GM19238 (cell line): ENCODE measurements around the gene C17orf67.

Source experiments
- DNase-seq: peaks from one replicate; pipeline ENCODE4 v3.0.0; 2011; ENCODE audit warnings: low spot score; ENCODE audit not compliant: insufficient read length

Gene C17orf67

DNA sequence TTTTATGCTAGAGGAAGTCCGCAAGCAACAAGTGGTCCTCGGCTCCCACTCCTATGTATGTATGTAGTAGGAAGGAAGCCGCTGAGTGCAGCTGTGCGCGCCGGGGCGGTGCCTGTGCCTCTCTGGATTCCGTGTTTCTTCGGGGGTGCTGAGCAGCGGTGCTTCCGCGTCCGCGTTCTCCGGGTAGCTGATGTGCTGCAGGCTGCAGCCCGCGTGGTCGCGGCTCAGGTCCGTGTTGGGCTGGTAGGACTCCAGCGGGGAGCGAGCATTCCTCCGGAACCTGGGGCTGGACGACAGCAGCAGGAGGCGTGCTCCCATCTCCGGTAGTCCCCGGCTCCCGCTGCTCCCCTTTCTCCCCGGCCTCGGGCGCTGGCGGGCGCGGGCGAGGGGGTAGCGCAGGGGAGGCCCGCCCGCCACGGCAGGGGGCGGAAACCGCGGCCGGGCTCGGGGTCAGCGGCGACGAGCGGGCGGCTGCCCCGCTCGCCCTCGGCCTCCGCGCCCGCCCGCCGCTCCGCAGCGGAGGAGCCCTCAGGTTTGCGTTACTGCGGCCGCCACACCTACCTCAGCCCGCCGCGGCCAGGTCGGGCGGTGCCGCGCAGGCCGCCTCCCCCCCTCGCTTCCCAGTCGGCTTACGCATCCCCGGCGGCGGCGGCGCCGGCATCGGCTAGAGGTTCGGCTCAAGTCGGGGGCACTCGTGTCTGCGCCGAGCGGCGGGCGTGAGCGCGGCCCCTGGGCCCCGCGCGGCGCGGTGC, 487 bp downstream of the C17orf67 start:
- peak; percentile 63 for DNase-seq

- no peak for DNase-seq
These were observed 1.3 kb downstream of the C17orf67 start for GRCh38 chr17:56832446-56832845.

GRCh38 chr17:56831369-56832095, 2.2 kb downstream of the C17orf67 start:
- no peak for DNase-seq

GRCh38 chr17:56830726-56831368, 2.9 kb downstream of the C17orf67 start:
- DNase-seq, result no peak

- no peak for DNase-seq
These were observed 6.9 kb downstream of the C17orf67 start for GRCh38 chr17:56826611-56827414.

DNA sequence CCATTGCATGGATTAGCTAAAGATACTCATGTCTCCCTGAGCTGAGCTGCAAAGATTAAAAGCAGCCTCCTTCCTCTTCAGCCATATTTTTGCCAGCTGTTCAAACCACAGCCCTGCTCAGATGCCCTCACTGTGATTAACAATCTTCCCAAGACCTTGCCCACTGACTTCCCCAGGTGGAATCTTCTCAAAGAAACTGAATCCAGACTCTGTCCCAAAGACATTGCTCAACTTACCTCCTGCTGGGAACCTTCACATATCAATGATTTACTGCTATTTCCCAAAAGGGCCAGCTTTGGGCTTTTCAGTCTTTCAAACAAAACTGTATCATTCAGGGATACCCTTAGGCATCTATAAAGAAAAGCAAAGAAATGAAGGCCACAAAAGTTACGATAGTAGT, 9.2 kb downstream of the C17orf67 start:
- DNase-seq, result no peak

DNA sequence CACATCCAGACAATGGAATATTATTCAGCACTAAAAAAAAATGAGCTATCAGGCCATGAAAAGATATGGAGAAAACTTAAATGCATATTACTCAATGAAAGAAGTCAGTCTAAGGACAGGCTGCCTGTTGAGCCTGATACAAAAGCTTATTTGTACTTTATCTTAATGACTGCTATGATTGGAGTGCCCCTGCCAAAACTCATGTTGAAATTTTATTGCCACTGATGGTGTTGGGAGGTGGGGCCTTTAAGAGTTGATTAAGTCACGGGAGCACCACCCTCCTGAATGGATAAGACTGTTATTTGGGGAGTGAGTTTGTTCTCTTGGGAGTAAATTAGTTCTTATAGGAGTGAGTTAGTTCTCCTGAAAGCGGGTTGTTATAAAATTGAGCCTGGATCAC, 9.9 kb downstream of the C17orf67 start:
- DNase-seq, result no peak

- DNase-seq, result no peak
These were observed 11.0 kb downstream of the C17orf67 start for GRCh38 chr17:56822725-56823124.

GRCh38 chr17:56821847-56822534, 11.7 kb downstream of the C17orf67 start:
- no peak for DNase-seq

DNA sequence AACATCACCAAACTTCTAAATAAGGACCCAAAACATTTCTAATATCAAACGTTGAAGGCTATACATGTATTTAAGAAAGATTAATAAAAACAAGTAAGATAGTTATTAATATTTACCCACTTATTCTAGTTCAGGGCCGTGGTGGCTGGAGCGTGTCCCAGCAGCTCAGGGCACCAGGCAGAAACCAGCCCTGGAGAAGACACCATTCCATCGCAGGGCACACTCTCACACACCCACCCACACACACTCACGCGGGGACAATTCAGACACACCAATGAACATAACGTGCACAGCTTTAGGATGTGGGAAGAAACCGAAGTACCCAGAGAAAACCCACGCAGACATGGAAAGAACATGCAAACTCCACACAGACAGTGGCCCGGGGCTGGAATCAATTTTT, 13.5 kb downstream of the C17orf67 start:
- no peak for DNase-seq

GRCh38 chr17:56819431-56820145, 14.1 kb downstream of the C17orf67 start:
- DNase-seq, result peak; percentile 65

DNA sequence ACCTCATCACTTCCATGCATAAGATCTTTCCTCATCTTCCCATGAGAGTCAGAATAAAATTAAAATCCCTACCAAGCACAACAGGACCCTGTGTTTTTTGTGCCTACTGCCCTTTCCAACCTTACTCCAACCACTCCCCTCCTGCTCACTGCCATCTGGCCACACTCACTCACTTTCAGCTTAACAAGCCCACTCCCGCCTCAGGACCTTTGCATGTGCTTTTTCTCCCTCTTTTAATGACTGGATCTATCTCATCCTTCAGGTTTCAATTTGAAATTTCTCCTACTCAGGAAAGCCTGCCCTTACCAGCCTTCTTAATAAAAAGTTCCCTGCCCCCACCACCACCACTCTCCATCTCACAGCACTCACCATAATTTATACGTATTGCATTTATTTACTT, 14.7 kb downstream of the C17orf67 start:
- no peak for DNase-seq

- no peak for DNase-seq
These were observed 16.7 kb downstream of the C17orf67 start for GRCh38 chr17:56817066-56817465.

DNA sequence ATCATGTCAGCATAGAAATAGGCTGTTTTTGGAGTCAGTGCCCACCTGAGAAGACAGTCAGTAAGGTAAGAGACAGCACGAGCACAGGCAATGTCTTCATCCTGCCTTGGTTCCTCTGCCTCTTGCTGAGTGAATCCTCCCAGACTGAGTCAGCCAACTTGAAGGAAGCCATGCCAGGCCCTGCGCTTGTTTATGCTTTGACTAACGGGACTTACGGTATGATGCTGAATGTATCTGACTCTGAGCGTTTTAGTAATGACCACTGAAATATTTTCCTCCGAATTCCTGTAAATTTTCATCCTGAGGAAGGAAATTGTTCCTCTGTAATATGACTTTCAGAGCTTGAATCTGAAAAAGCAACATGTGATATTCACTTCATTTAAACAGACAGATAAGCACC, 18.0 kb downstream of the C17orf67 start:
- DNase-seq, result no peak

DNA sequence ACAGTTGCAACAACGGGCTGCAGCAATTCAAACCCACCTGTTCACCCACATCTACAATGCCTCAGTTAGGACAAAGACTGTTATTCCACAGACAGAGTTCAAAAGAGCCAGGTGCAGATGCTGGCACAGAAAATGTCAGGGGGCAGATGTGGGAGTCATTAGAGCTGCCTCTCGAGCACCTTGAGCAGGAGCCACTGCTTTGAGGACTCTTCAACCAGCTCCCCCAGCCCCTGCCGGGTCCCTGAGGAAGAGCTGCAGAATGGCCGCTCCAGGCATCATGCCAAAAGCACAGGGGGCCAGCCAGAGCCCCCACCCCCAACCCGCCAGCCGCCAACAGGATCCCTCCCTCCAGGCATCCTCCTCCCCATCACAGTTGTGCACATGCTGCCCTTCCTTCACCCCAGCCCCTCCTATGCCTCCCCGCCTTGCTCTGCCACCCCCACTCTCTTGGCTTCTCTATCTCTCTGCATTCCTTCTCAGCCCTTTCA, 20.8 kb downstream of the C17orf67 start:
- DNase-seq, result no peak

DNA sequence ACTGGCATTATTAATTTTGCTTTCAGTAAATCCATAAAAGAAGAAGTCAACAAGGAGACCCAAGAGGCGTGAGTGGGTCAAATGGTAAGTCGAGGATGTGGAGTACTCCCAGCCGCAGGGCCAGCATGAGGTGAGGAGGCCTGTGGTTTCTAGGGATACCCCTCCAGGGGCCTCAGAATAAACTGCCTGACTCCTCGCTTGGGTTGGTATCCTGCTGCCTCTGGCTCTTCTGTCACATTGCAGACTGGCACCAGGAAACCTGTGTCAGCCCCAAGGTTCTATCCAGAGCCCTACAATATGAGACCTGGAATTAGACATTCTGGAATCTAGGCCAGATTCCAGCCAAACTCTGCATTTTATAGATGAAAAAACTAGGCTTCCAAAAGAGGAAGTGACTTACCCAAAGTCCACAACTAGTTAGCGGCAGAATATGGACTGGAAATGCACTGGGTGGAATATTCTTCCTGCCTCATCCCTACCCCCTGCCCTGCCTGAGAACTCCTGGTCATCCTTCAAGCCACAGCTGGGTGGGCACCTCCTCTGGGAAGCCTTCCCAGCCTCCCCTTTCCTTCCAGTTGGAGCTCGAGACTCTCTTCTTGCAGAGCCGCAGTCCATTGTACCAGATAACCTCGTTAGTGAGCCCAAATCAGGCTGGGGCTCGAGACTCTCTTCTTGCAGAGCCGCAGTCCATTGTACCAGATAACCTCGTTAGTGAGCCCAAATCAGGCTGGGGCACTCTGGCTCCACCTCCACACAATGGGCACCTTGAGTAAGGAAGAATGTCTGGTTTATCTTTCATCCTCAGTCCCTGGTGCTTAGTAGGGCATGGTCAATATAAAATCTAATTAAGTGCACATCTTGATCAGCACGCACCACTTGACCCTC, 22.6 kb downstream of the C17orf67 start:
- no peak for DNase-seq

DNA sequence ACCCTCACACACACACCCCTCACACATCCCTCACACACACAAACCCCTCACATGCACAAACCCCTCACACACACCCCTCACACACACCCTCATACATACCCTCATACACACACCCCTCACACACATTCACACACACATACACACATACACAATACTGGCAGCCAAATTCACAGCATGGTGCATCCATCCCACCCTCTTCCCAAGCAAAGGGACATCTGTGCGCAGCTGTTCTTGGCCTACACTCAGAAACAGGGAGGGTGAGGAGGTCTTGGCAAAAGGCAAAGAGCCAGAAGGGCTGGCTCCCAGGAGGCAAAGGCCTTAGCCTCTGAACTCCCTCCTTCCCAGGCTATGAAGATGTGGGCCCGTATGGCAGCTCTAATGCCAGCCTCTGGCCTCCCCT, 23.4 kb downstream of the C17orf67 start:
- DNase-seq, result no peak

- no peak for DNase-seq
These were observed 23.9 kb downstream of the C17orf67 start for GRCh38 chr17:56809820-56810179.

DNA sequence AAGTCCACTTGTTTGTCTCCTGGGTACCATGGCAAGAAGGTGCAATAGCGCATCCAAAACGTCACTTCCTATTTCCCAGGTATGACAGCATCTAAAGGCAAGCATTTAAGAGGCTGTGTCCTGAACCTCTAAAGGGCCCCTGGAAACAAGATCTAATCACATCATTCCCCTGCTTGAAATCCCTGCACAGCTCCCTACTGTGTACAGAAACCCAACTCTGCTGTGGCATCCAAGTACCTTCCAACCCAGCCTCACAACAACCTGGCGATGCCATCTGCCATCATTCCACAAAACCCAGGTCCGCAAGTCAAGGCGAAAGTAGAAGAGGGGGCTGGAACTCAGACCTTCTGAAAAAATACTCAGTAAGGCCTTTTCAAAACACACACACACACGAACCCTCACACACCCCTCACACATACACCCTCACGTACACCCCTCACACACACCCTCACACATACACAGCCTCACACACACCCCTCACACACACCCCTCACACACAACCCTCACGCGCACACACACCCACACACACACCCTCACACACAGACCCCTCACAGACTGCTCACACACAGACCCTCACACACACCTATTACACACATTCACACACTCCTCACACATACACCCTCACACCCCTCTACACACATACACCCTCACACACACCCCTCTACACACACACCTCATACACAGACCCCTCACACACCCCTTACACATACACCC, 24.5 kb downstream of the C17orf67 start:
- DNase-seq, result no peak
